HEK293 (cell line): Measurements from ENCODE around the gene WNT16.

ENCODE experiments used
- ZNF133 ChIP-seq: fragments of 450-650 bp; formaldehyde crosslinking; IDR thresholded peaks from 2 replicates; pipeline ENCODE4 v1.5.1; 2016; ENCODE audit warnings: missing biosample characterization, missing genetic modification characterization
- ZNF548 ChIP-seq: fragments of 450-650 bp; formaldehyde crosslinking; IDR thresholded peaks from 2 replicates; pipeline ENCODE4 v1.5.1; 2016; ENCODE audit warnings: missing biosample characterization, missing genetic modification characterization

GRCh38 chr7:121313793-121314676, 14.8 kb upstream of the WNT16 start:
- TF ChIP-seq ZNF548 (no peak), ZNF133 (no peak)
